GM12874 (cell line): ENCODE measurements around the gene GLUD2.

ENCODE experiments used
- TF ChIP-seq, protein P1 (sequence below): IDR thresholded peaks from 2 replicates; pipeline ENCODE4 v1.5.1; 2011; ENCODE audit warnings: low read depth, mild to moderate bottlenecking, control low read depth, low read length, moderate library complexity; ENCODE audit not compliant: insufficient read depth

The GLUD2 gene

DNA sequence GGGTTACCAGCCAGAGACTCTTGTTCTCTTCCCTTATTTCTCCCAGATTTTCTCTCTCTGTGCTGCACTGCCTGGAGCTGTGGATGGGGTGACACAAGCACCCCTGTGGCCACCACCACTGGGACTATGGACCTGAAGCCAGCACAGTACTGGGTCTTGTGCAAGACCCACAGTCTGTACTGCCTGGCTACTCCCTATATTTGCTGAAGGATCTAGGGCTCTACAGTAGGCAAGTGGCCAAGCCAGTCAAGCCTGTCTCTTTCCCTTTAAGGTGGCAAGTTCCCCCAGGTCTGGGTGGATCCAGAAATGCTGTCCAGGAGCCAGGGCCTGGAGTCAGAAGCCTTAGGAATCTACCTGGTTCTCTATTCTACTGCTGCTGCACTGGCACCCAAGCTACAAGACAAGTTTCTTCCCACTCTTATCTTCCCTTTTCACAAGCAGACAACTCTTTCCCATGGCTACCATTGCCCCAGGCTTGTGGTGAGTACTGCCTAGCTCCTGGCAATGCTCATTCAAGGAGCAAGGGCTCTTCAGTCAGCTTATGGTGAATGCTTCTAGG, 33.4 kb upstream of the GLUD2 start:
- TF ChIP-seq, protein P1, sequence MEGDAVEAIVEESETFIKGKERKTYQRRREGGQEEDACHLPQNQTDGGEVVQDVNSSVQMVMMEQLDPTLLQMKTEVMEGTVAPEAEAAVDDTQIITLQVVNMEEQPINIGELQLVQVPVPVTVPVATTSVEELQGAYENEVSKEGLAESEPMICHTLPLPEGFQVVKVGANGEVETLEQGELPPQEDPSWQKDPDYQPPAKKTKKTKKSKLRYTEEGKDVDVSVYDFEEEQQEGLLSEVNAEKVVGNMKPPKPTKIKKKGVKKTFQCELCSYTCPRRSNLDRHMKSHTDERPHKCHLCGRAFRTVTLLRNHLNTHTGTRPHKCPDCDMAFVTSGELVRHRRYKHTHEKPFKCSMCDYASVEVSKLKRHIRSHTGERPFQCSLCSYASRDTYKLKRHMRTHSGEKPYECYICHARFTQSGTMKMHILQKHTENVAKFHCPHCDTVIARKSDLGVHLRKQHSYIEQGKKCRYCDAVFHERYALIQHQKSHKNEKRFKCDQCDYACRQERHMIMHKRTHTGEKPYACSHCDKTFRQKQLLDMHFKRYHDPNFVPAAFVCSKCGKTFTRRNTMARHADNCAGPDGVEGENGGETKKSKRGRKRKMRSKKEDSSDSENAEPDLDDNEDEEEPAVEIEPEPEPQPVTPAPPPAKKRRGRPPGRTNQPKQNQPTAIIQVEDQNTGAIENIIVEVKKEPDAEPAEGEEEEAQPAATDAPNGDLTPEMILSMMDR: no peak

- TF ChIP-seq, protein P1: no peak
Observed at GRCh38 chrX:121014826-121015225, 32.6 kb upstream of the GLUD2 start.

- TF ChIP-seq, protein P1: no peak
Observed at GRCh38 chrX:121028419-121028818, 19.0 kb upstream of the GLUD2 start.

- TF ChIP-seq, protein P1: no peak
Observed at GRCh38 chrX:121030083-121030482, 17.3 kb upstream of the GLUD2 start.

DNA sequence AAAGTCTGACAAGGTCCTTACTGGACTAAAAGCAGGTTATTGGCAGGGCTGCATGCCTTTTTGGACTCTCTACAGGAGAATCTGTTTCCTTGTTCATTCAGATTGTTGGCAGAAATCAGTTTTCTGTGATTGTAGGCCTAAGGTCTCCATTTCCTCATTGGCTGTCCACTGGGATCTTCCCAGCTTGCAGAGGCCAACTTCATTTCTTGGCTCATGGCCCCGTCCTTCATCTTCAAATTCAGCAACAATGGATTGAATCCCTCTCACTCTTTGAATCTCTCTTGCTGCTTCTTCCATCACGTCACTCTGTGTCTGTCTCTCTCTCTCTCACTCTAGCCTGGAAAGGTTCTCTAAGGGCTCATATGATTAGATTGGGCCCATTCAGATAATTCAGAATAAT, 14.9 kb upstream of the GLUD2 start:
- TF ChIP-seq, protein P1: no peak

DNA sequence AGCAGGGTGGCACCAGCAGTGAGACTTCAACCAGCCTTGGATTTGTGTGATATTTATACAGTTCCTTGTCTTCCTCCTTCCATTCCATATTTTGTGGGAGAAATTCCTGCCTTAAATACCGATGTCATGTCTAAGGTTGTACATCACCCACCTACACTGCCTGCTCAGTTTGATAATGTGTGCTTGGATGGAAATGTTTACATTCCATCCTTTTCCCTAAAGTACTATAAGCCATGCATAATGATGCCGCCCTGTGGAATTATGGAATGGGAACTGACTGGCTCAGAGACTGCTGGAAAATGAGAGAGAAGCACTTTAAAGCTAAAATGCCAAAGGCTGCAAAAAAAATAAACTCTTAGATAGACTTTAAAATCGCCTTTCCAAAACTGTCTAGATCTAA, 11.3 kb upstream of the GLUD2 start:
- TF ChIP-seq, protein P1: no peak

- TF ChIP-seq, protein P1: no peak
Observed at GRCh38 chrX:121036951-121037350, 10.5 kb upstream of the GLUD2 start.

DNA sequence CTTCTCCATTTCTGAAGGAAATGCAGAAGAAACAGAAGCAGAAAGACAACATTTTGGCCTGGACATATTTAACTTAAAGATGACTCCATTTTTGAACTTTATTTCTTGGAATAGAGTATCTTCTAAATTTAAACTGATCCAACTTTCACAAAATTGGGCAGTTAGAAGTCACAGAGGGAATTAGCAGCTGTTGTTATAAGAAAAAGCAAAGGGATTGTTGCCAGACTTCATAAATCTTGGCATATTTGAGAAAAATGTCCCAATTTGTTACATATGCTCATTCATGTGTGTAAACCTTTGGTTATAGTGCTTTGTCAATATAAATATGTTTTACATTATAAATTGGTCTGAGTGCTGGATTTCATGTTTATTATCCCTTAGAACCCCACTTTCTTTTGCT, 3.4 kb downstream of the GLUD2 start:
- TF ChIP-seq, protein P1: no peak
